ENCODE measurements around the gene TMEM120A.

- TF ChIP-seq CTCF (IDR thresholded peaks at IDR 0.05; ENCODE audit: low read length) (no peak), EZH2 (optimal IDR thresholded peaks at IDR 0.05; ENCODE audit: low read depth, low read length) (no peak), EZH2phosphoT487 (IDR thresholded peaks at IDR 0.05; ENCODE audit: low read length) (no peak)
Observed at GRCh38 chr7:75948179-75948578, 46.2 kb downstream of the TMEM120A start.

Measured in MM.1S (cell line).